NCI-H1436 (cell line): ENCODE results near the gene SELP.
A peak's percentile ranks its signal among the peaks of the same experiment; 100 is the strongest.

ENCODE experiments used
- DNase-seq: peaks from one replicate; lab custom pipeline; 2025; lab: John Stamatoyannopoulos, UW

SELP gene

GRCh38 chr1:169620565-169620964, 9.4 kb downstream of the SELP start:
- DNase-seq = no peak

- no peak for DNase-seq
Measured at GRCh38 chr1:169618367-169618766, 11.6 kb downstream of the SELP start.

DNA sequence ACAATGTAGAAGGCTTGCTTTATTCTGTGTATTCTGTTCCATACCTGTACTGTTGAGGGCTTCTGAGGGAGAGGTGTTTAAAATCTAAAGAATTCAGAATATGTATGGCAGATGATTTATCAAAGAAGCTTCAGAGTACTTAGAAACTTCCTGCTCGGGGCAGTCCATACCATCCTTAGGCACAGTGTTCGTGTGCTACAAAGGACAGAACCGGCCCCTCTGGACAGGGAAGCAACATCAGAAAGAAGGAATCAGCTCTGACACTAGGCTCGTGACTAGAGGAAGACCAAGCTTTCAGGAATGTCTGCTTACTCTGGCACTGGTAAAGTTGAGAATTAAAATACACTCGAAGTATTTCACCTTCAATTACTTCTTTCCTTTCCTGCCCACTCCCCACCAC, 14.1 kb downstream of the SELP start:
- no peak for DNase-seq

GRCh38 chr1:169610858-169611257, 19.1 kb downstream of the SELP start:
- no peak for DNase-seq

DNA sequence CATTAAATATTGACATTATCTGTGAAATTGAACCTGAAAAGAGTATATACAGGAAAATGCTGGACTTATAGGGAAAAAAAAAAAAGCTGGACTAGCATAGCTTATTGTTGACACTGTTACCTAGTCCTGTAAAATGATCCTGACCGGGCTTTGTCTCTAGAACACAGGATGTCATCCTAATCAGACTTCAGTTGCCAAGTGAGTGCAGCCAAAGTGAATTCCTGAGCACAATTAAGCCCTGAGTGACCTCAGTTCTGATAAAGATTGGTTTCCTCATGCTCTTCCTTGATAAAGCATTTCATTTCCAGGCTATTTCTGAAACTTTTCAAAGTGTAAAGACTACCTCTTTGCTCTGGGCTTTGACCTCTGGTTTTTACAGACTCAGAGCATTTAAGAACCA, 19.8 kb downstream of the SELP start:
- DNase-seq = no peak

DNA sequence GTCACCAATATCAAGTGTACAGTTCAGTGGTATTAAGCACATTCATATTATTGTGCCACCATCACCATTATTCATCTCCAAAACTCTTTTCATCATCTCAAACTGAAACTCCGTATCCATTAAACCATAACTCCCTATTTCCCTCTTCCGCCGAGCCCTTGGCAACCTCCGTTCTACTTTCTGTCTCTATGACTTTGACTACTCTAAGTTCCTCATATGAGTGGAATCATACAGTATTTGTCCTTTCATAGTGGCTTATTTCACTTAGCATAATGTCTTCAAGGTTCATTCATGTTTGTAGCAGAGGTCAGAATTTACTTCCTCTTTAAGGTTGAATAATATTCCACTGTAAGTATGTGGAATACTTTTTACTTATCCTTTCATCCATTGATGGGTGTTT, 21.7 kb downstream of the SELP start:
- no peak for DNase-seq

GRCh38 chr1:169604781-169605560, 25.0 kb downstream of the SELP start:
- no peak for DNase-seq

DNA sequence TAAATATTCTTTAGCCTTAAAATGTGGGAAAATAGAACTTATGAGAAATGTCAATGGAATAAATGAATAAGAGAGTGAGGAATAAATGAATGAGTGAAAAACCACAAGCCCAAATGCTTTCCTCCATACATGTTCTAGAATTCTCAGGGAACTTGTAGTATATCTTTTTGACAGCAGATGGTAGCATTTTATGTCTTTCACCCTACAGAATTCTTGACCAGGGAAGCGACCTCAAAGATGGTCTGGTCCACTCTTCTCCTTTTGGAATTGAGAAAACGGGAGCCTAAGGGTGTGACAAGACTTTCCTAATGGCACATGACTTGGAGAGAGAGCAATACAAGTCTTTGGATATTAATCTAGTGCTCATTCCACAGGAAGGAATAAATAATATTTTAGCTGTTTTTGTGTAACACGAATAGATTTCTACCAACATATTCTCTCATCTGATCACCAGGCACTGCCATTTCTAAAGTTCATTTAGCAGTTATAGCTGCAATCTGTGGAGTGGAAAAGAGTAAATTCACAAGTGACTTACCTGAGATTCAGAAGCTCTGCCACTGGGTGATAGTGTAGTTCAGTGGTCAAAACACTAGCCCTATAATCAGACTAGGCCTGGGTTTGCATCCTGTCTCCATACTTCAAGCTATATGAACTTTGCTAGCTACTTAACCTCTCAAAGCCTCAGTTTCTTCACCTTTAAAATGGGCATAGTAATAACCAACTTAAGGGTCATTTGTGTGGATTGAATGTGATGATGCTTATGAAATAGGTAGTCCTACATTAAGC, 28.6 kb downstream of the SELP start:
- DNase-seq = no peak

- DNase-seq = no peak
Measured at GRCh38 chr1:169595764-169596711, 33.9 kb downstream of the SELP start.

GRCh38 chr1:169594391-169594790, 35.5 kb downstream of the SELP start:
- no peak for DNase-seq

DNA sequence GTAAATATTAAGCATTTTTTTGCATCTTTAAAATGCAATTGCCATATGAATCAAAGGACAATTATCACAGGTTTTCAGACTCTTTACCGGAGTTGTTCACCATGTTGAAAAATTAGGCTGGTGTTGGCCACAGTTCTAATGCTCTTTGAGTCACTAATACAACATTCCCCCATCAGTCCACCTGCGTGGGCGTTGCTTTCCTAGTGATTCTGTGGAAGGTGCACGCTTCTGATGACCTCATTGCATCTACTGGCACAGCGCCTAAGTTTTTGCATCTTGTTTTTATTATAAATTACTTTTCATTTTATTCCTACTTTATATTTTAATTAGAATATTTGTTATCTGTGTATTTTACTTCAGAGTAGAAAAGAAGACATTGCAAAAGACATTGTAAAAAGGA, 39.0 kb downstream of the SELP start:
- DNase-seq = no peak

DNA sequence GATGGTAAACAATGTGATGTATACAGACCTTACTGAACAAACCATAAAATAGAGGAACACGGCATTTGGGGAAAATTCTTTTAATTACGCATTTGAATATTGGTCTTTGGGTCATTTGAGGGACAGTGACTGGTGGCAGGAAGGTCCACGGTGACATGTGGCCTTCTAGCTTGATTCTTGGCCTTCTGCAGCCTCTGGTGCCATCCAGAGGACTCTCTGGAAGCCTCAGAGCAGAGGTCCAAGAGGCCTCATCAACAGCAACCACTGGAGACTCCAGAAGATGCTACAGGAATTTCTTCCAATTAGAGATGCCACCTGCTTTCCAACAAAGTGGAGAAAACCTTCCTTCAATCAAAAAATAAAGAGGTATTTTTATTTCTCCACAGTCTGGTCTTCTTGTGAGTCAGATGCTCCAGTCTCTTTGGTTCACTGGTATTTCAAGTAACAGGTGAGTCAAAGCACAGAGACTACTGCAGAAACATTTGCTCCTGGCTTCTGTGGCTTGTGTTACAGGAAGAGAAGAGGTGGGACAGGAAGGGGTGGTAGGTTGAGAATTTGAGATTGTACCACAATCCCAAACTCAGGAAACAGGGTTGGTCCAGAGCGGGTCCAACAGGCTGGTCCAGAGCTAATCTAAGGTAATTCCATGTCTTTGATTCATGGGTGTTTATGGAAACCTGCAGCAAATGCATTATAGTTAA, 41.0 kb downstream of the SELP start:
- no peak for DNase-seq

DNA sequence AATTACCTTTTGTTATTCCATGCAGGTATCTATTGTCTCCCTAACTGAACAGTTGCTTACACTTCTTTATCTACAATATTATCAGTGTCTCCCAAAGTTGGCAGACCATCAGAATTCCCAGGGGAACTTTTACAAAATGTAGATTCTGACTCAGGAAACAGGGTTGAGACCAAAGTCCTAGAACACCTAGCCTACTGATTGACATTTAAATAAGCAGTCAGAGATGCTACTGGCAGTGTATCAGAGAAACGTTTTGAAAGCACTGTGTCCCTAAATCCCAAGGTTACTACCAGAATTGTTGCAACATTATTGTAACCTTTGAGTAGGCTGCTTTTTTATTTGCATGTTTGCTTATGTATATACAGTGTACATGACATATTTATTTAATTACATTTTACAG, 41.8 kb downstream of the SELP start:
- no peak for DNase-seq

DNA sequence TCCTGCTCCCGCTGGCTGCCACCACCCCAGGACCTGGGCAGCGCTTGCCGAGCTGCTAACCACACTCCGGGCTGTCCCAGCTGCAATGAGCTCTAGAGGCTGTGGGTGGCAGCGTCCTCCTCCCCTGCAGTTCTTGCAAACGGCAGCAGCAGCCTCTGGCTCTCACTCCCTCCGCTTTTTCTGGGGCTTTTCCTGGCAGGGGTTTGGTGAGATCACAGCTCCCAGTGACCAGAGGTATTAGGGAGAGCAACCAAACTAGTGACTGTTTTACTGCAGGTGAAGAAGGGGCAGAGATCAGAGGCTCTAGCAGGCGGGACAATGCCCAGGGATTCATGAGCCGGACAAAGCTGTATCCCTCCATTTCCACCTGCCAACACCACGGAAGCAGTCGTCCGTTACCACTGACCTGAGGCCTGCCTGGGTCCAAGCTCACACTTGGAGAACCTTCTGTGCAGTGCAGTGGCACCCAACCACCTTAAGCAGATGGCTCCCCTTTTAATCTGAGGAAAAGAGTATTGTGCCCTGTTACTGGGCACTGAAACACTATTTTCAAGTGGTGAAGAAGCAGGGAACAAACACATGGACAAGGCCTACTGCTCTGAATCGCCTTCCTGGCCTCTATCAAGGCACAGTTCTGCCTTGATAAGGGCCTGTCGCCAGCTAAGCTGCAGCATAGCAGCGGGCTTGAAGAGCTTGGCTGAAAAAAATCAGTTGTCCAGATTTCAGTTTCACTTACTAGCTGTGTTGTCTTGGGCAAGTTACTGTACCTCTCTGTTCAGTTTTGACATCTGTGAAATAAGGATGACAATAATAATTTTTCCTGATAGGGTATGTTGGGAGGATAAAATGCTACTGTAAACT, 43.3 kb downstream of the SELP start, which contains the start of gene F5:
Gene F5, minus strand, starts transcription at position 87 of the 861 bp plus-strand sequence. CDS start 95 bp downstream, outside the sequence.
- DNase-seq = peak; percentile 31

DNA sequence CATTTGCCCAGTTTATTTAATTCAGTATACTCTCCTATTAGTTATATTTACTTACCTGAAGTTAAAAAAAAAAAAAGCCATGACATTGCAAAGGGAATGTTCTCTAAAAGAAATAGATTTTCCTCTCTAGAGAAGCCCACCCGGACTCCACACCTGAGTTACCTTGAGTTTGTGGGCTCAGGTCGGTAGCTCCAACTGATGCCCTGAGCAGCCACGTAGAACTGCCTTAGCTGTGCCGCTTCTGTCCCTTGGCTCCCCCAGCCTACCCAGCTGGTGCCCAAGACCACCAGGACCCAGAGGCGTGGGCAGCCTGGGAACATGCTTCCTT, 43.9 kb downstream of the SELP start:
- DNase-seq = no peak

- no peak for DNase-seq
Measured at GRCh38 chr1:169585181-169585580, 44.7 kb downstream of the SELP start.

DNA sequence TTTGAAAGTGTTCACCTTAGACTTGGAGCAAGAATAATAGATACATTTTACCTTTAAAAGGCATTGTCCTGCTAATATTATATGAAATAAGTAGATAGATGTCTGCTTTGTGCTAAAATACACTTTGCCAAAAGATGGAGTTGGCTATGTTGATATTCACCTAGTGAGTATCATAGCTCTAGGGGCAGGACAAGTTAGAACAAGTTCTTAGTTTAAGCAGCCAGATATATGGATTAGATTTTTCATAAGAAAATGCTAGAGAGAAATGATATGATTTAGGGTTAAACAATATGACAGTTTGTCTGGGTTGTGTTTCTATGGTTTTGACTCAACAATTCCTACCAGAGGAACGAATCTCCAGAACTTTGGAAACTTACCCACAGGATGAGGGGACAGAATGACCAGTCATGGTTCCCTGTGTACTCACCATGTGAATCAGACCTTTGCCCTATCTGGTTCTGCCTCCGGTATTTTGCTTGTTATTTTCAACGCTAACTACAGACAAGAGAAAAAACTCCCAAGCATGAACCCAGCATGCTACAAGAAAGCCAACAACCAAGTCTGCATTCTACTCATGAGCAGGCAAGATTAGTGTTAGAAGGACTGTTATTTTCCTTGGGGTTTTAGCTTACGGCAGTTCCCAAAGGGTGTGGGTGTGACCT, 45.3 kb downstream of the SELP start:
- no peak for DNase-seq

GRCh38 chr1:169577981-169578738, 51.8 kb downstream of the SELP start:
- DNase-seq = no peak

DNA sequence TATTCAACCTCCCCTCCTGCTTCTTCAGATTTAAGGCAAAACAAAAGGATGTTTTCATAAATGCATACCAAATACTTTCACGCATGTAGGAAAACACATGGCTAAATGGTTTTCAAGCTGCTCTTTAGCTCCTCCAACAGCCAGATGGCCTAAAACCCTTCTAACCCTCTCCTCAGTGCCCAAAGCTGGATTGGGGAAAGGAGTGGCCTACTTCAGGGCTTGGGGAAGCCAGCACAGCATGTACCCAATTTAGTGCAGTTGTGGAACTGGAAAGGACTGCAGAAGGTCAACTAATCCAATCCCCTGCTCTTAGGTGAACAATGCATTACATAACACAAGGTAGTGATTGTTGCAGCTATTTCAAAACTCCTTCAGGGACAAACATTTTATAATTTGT, 53.0 kb downstream of the SELP start:
- no peak for DNase-seq
